HCT116 (cell line): ENCODE measurements around the gene AGBL1. TPM values are rescaled to one million over a fixed set of nuclear protein-coding genes. Genes with fewer than 3 reads are reported as not detected.

ENCODE experiments used
- ATAC-seq: fragments of 200-7000 bp; cut with Tn5 transposase; 2 replicates; pipeline ENCODE4 v1.9.1; 2020; ENCODE audit warnings: mild to moderate bottlenecking, moderate library complexity
- BruUV-seq: library from RNA; stranded (reverse); fragments of 400-500 nt; replicated peaks from 2 replicates; lab custom pipeline; 2021; lab: Mats Ljungman, UMichigan
- CTCF ChIA-PET: fragments of 300-600 bp; sonication (Branson Sonifier 250); formaldehyde crosslinking; loops from one replicate; lab custom pipeline; 2021; ENCODE audit warnings: antibody characterized with exemption; lab: Charles Lee
- POLR2A ChIA-PET: fragments of 300-600, 350-600 bp; sonication (Branson Sonifier 250); formaldehyde crosslinking; loops from one replicate; lab custom pipeline; 2021; ENCODE audit warnings: antibody characterized with exemption; lab: Charles Lee
- RAD21 ChIA-PET, 2 experiments: fragments of 300-600 bp; sonication (Branson Sonifier 250); formaldehyde crosslinking; loops; one replicate each; lab custom pipeline; 2023; ENCODE audit warnings: low total read pairs in 2 of 2; ENCODE audit not compliant: uncharacterized antibody in 2 of 2, unreplicated experiment in 2 of 2, low non-redundant PET in 1 of 2; lab: Charles Lee
- DNase-seq: peaks from one replicate; pipeline ENCODE4 v3.0.0-alpha.2; 2010; ENCODE audit warnings: low read depth, low spot score
- H2AFZ ChIP-seq: fragments of 200-600 bp; shearing (Covaris generic), sonication (generic); 2 replicates; pipeline ENCODE4 v1.6.1; 2017; ENCODE audit warnings: low read depth, mixed run types, mixed read lengths, antibody characterized with exemption, low read length; ENCODE audit not compliant: poor library complexity, severe bottlenecking
- H3K27ac ChIP-seq: 2 replicates; pipeline ENCODE4 v1.5.1; 2012; ENCODE audit warnings: low read depth, low read length
- H3K27me3 ChIP-seq: fragments of 200-600 bp; sonication (generic); 2 replicates; pipeline ENCODE4 v1.6.1; 2016; ENCODE audit warnings: mixed run types, low read length, mixed read lengths; ENCODE audit not compliant: insufficient read depth
- H3K36me3 ChIP-seq, 2 experiments: fragments of 200-500 bp in 1 of 2; fragments of 200-600 bp in 1 of 2; sonication (Bioruptor generic) in 1 of 2; sonication (generic) in 1 of 2; 2 replicates each; pipeline versions ENCODE4 v1.5.1 to v1.6.1; 2014 to 2016; ENCODE audit warnings: low read length in 2 of 2, inconsistent platforms in 1 of 2, mixed read lengths in 1 of 2, mixed run types in 1 of 2; ENCODE audit not compliant: insufficient read depth in 2 of 2, control insufficient read depth in 1 of 2
- H3K4me1 ChIP-seq, 2 experiments: fragments of 200-600 bp in 1 of 2; sonication (generic) in 1 of 2; 2 replicates each; pipeline versions ENCODE4 v1.5.1 to v1.6.1; 2012 to 2017; ENCODE audit warnings: low read length in 2 of 2, inconsistent platforms in 1 of 2, mild to moderate bottlenecking in 1 of 2, mixed read lengths in 1 of 2, mixed run types in 1 of 2, moderate library complexity in 1 of 2; ENCODE audit not compliant: insufficient read depth in 2 of 2, control insufficient read depth in 1 of 2
- H3K4me2 ChIP-seq: fragments of 200-600 bp; sonication (generic); 2 replicates; pipeline ENCODE4 v1.6.1; 2017; ENCODE audit warnings: mixed run types, low read length, mixed read lengths
- H3K4me3 ChIP-seq, 2 experiments: fragments of 200-600 bp in 1 of 2; sonication (generic) in 1 of 2; replicated peaks in 1 of 2; 2 replicates each; pipeline ENCODE4 v1.5.1; 2011 to 2016; ENCODE audit warnings: low read length in 2 of 2, control low read depth in 1 of 2, low read depth in 1 of 2, mild to moderate bottlenecking in 1 of 2, mixed read lengths in 1 of 2, mixed run types in 1 of 2
- H3K79me2 ChIP-seq: fragments of 200-600 bp; sonication (generic); 2 replicates; pipeline ENCODE4 v1.6.1; 2017; ENCODE audit warnings: mild to moderate bottlenecking, mixed run types, low read length, moderate library complexity, mixed read lengths; ENCODE audit not compliant: insufficient read depth
- H3K9ac ChIP-seq: fragments of 200-600 bp; sonication (generic); 2 replicates; pipeline ENCODE4 v1.6.1; 2016; ENCODE audit warnings: low read length, mixed read lengths
- H3K9me2 ChIP-seq: fragments of 200-600 bp; sonication (generic), shearing (Covaris generic); 2 replicates; pipeline ENCODE4 v1.6.1; 2017; ENCODE audit warnings: mixed run types, mild to moderate bottlenecking, moderate library complexity; ENCODE audit not compliant: insufficient read depth
- H3K9me3 ChIP-seq, 2 experiments: fragments of 200-500 bp in 1 of 2; fragments of 200-600 bp in 1 of 2; sonication (Bioruptor generic) in 1 of 2; sonication (generic) in 1 of 2; 2 replicates each; pipeline ENCODE4 v1.6.1; 2014 to 2017; ENCODE audit warnings: low read length in 2 of 2, mixed read lengths in 2 of 2, inconsistent platforms in 1 of 2, low read depth in 1 of 2, mild to moderate bottlenecking in 1 of 2, mixed run types in 1 of 2, moderate library complexity in 1 of 2; ENCODE audit not compliant: control insufficient read depth in 1 of 2, insufficient read depth in 1 of 2
- H4K20me1 ChIP-seq: fragments of 200-600 bp; sonication (generic), shearing (Covaris generic); 2 replicates; pipeline ENCODE4 v1.6.1; 2017; ENCODE audit warnings: mixed run types, mild to moderate bottlenecking, moderate library complexity; ENCODE audit not compliant: insufficient read depth
- CEBPB ChIP-seq: IDR thresholded peaks from 2 replicates; pipeline ENCODE4 v1.6.1; 2012; ENCODE audit warnings: low read depth
- EZH2phosphoT487 ChIP-seq: fragments of 200-600 bp; IDR thresholded peaks from 2 replicates; pipeline ENCODE4 v1.6.1; 2018; ENCODE audit warnings: antibody characterized with exemption, borderline replicate concordance
- FOSL1 ChIP-seq: IDR thresholded peaks from 2 replicates; pipeline ENCODE4 v1.6.1; 2012; ENCODE audit warnings: low read depth
- MAX ChIP-seq: IDR thresholded peaks from 2 replicates; pipeline ENCODE4 v1.6.1; 2012
- POLR2A ChIP-seq: IDR thresholded peaks from 2 replicates; pipeline ENCODE4 v1.7.0; 2011; ENCODE audit warnings: borderline replicate concordance; ENCODE audit not compliant: insufficient read depth, insufficient read length; ENCODE audit errors: extremely low read depth
- REST ChIP-seq: IDR thresholded peaks from 2 replicates; pipeline ENCODE4 v1.6.1; 2012; ENCODE audit warnings: low read depth
- SP1 ChIP-seq: IDR thresholded peaks from 2 replicates; pipeline ENCODE4 v1.6.1; 2012; ENCODE audit warnings: low read depth
- TCF7L2 ChIP-seq: IDR thresholded peaks from 2 replicates; pipeline ENCODE4 v1.7.0; 2011; ENCODE audit warnings: borderline replicate concordance, inconsistent platforms; ENCODE audit not compliant: insufficient read depth, insufficient read length; ENCODE audit errors: extremely low read depth
- intact Hi-C: fragments of 100-400 bp; cut with micrococcal nuclease; formaldehyde crosslinking; loops from 2 replicates; pipeline ENCODE4 v1.10.0; 2022
- total RNA-seq: library from RNA; stranded (reverse); gene quantifications from one replicate; pipeline ENCODE4 v1.2.1, GENCODE V29; 2021; ENCODE audit not compliant: unreplicated experiment

The AGBL1 gene
- total RNA-seq, 1 experiment from 2014 or later: not detected

- H2AFZ ChIP-seq: no peak overlapping the region
- TF ChIP-seq POLR2A (no peak), FOSL1 (no peak), EZH2phosphoT487 (no peak), MAX (no peak), REST (no peak), TCF7L2 (no peak), SP1 (no peak), CEBPB (no peak)
- TF ChIP-seq, all 23 proteins: peak for 0
- H3K4me3 ChIP-seq: no peak overlapping the region
- no TSS peak for BruUV-seq
- ChIA-PET CTCF (no interaction called here), POLR2A (no interaction called here), RAD21 (no interaction called here)
- no peak for ATAC-seq
- H3K79me2 ChIP-seq: no peaks in the 10 kb centered on the region
- H3K9ac ChIP-seq: no peak overlapping the region
- no peak overlapping the region for H3K27ac ChIP-seq
- H3K4me2 ChIP-seq: no peak overlapping the region
- no peak for DNase-seq
- no peaks in the 10 kb centered on the region for H3K36me3 ChIP-seq
- no peaks in the 10 kb centered on the region for H4K20me1 ChIP-seq
- H3K4me1 ChIP-seq: no peaks in the 10 kb centered on the region
- intact Hi-C loops: no loop called here
- no peaks in the 10 kb centered on the region for H3K27me3 ChIP-seq
- peaks cover 0 to 8% of the 10 kb centered on the region in 2 experiments; a peak in 2 of 4 replicates for H3K9me3 ChIP-seq
- H3K9me2 ChIP-seq: no peaks in the 10 kb centered on the region
These were observed 217.1 kb downstream of the AGBL1 start for GRCh38 chr15:86296769-86297168.
